OCI-LY1 (cell line): Measurements from ENCODE around the gene KCNMA1.

Experiments used
- CTCF ChIP-seq: fragments of 200-600 bp; sonication (generic), shearing (Covaris generic); IDR thresholded peaks from 2 replicates; pipeline ENCODE4 v1.5.1; 2017; ENCODE audit warnings: mild to moderate bottlenecking, antibody characterized with exemption, low read length, moderate library complexity, mixed read lengths
- EZH2 ChIP-seq: fragments of 200-600 bp; sonication (generic), shearing (Covaris generic); IDR thresholded peaks from 2 replicates; pipeline ENCODE4 v1.8.0; 2017; ENCODE audit warnings: borderline replicate concordance, mixed run types, mild to moderate bottlenecking, antibody characterized with exemption, low read length, moderate library complexity, mixed read lengths

- TF ChIP-seq CTCF (no peak), EZH2 (no peak)
Measured at GRCh38 chr10:77339166-77339565, 298.4 kb downstream of the KCNMA1 start.
